ENCODE measurements around the gene ATP5IF1. TPM values are rescaled to one million over a fixed set of nuclear protein-coding genes. Genes with fewer than 3 reads are reported as not detected.
A peak's percentile ranks its signal among the peaks of the same experiment; 100 is the strongest.

Gene ATP5IF1
- polyA plus RNA-seq (ENCODE audit: insufficient read length in 4 of 4): 100 to 1,000 TPM; 273 to 349 (median 281) TPM

DNA sequence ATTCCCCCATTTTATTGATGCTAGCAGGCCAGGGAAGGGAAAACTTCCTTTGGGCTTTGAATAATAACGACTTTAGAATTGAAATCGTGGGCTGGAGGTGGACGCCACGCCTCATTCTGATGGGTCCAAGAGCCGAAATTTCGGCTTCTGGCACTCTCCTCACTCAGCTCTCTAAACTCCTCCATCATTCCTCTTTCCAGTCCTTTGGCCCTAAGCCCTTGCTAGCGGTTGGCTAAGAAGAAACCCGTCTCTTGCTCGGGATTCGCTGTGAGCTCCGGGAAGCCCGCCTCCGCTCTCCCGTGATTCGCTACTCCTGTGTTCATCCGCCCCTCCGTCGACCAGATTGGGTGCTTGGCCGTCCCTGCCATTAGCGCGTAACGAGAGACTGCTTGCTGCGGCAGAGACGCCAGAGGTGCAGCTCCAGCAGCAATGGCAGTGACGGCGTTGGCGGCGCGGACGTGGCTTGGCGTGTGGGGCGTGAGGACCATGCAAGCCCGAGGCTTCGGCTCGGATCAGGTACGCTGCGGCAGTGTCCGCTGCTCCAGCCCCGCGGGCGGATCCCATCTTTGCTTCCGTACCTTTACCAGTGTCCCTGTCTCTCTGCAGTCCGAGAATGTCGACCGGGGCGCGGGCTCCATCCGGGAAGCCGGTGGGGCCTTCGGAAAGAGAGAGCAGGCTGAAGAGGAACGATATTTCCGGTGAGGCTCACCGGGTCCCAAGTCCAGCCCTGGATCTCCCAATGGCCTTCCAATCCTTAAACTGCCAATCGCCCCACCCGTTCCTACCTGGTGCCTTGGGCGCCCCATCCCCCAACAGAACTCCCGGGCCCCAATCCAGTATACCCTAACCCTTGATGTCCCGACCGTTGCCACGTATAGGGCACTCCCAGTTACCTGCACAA lies at the start of gene ATP5IF1:
Gene ATP5IF1 (plus strand): TSS at position 370 of the 901 bp plus-strand sequence. CDS start 60 bp downstream, at position 430.
- DNase-seq (ENCODE audit: low read depth in 4 of 4, low spot score in 3 of 4): peak; percentile 88 to 96 (median 96)

GRCh38 chr1:28190337-28190979 lies 45.5 kb upstream of the ATP5IF1 start:
- DNase-seq (ENCODE audit: low read depth in 4 of 4, low spot score in 3 of 4): no peak

DNA sequence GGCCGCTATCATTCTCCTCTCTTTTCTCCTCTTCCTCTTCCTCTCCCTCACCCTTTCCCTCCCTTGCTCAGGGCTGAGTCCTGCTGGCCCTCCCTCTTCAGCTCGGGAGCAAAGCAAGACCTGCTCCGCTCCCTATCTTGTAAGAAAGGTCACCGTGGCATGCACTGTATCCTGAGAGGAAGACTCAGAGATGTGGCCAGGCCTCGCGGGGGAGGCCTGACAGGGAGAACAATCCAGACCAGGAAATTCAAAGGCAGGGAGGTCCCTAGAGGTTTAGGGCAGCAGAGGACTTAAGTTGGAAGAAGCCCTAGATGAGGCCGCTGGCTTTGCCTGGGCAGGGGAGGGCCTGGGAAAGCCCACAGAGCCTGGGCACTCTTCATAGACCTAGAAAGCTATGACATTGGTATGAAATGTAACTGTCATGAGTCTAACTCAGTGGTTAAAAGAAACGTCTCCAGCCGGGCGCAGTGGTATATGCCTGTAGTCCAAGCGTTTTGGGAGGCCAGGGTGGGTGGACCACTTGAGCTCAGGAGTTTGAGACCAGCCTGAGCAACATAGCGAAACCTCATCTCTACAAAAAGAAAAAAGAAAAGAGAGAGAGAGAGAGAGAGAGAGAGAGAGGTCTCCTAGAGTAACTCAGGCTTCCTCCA lies 44.8 kb upstream of the ATP5IF1 start:
- no peak for DNase-seq (ENCODE audit: low read depth in 4 of 4, low spot score in 3 of 4)

GRCh38 chr1:28193701-28194161 lies 42.2 kb upstream of the ATP5IF1 start:
- DNase-seq (ENCODE audit: low read depth in 4 of 4, low spot score in 3 of 4): no peak

DNA sequence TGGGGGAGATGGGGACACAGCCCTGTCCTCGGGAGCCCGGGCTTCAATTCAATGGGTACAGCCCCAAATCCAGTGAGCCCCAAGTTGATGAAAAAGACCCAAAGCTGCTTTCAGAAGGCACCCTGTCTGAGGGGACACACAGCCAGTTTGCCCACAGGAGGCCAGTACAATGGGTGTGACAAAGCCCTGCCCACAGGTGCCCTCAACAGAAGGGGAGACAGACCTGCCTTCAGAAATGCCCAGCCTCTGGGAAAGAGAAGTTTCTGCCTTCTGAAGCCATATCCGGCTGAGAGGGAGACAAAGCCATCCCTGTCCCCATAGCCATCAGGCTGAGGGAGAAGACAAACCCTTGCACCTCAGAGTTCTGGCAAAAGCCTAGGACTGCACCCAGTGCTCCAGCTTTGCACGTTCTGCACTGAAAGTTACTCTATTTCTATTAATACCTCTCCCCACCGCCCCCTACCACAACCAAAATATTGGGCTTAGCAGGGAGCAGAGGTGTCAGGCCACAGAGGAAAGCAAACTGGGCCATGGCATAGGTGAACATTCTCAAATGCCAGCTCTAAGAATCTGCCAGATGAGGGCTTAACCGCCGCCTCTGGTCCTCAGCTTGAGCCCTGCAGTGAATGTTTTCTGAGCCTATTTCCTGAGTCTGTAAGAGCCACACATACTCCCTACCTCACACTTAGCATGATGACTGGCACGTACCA lies 41.4 kb upstream of the ATP5IF1 start:
- no peak for DNase-seq (ENCODE audit: low read depth in 4 of 4, low spot score in 3 of 4)

GRCh38 chr1:28195780-28196179 lies 40.1 kb upstream of the ATP5IF1 start:
- DNase-seq (ENCODE audit: low read depth in 4 of 4, low spot score in 3 of 4): no peak

GRCh38 chr1:28196330-28196729 lies 39.6 kb upstream of the ATP5IF1 start:
- no peak for DNase-seq (ENCODE audit: low read depth in 4 of 4, low spot score in 3 of 4)

DNA sequence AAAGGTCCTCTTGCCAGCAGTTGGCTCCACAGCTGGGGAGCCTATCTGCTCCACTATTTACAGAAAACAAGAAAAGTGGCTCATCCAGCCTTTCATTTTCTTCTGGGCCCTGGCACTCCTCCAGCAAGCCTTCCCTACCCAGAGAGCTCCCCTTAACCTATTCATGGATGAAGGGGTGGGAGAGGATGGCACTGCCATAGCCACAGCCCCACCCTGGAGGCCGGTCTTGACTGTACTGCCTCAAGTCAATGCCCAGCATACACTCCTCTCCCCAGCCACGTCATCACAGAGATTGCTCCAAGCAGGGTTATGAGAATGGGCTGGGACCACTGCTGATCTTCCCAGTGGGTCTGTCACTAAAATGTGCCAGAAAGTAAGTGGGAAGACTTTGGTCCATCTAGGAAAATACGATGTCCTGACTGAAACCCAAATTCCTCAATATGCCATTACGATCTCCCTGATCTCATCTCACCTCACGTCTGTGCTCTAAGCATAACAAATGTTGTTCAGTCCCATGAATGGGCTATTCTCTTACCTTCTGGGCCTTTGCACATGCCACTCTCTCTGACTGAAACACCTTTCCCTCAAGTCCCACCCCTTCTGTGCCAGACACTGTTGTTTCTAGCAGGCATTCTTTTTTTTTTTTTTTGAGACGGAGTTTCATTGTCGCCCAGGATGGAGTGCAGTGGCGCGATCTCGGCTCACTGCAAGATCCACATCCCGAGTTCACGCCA lies 38.1 kb upstream of the ATP5IF1 start:
- DNase-seq (ENCODE audit: low read depth in 4 of 4, low spot score in 3 of 4): no peak

DNA sequence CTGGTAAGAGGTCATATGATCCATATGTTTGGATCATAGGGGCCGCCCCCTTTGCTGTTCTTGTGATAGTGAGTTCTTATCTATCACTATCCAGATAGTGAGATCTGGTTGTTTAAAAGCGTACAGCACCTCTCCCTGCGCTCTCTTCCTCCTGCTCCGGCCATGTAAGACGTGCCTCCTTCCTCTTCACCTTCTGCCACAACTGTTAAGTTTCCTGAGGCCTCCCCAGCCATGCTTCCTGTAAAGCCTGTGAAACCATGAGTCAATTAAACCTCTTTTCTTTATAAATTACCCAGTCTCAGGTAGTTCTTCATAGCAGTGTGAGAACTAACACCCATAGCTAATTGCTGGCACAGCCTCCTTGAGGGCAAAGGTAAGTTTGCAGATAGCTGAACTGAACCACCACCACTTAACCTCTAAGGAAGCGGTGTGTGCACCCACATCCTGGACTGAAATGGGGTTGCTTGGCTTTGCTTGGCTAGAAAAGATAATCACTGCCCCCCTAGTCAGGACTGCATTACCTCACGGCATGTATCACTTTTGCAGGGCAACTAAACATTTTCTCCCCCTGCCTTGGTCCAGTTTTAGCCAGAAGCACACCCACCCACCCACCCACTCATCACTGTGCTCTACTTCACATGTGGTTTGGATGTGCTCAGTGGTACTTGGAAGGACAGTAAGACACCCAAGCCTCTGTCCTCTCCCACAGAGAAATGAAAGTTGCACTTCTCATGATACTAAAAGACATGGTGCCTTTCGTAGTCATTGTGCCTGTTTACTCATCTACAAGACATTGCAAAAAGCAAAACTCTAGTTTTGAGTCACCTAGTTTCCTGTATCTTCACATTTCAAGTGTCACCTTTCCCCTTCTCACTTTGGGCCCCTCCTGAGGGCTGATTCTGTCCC lies 36.3 kb upstream of the ATP5IF1 start:
- DNase-seq (ENCODE audit: low read depth in 4 of 4, low spot score in 3 of 4): no peak

- DNase-seq (ENCODE audit: low read depth in 4 of 4, low spot score in 3 of 4): no peak
Observed at GRCh38 chr1:28200234-28200873, 35.6 kb upstream of the ATP5IF1 start.

DNA sequence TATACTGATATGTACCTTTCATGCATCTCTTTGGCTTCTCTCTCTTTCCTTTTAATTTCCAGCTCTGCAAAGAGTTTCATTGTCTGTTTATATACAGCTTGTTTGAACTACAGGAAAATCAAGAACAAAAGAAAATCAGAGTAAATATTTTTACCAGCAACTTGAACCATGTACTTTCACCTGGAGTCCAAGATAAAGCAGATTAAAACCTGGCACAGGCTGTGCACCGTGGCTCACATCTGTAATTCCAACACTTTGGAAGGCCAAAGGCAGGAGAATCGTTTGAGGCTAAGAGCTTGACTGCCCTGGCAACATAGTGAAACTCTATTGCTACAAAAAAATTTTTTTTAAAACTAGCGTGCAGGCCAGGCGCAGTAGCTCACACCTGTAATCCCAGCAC lies 30.7 kb upstream of the ATP5IF1 start:
- DNase-seq (ENCODE audit: low read depth in 4 of 4, low spot score in 3 of 4): no peak

- DNase-seq (ENCODE audit: low read depth in 4 of 4, low spot score in 3 of 4): peak in 2 of 4 donors; percentile 26 to 33
Observed at GRCh38 chr1:28208818-28209441, 27.0 kb upstream of the ATP5IF1 start.

- DNase-seq (ENCODE audit: low read depth in 4 of 4, low spot score in 3 of 4): no peak
Observed at GRCh38 chr1:28209700-28210099, 26.2 kb upstream of the ATP5IF1 start.

- DNase-seq (ENCODE audit: low read depth in 4 of 4, low spot score in 3 of 4): no peak
Observed at GRCh38 chr1:28213315-28213714, 22.6 kb upstream of the ATP5IF1 start.

DNA sequence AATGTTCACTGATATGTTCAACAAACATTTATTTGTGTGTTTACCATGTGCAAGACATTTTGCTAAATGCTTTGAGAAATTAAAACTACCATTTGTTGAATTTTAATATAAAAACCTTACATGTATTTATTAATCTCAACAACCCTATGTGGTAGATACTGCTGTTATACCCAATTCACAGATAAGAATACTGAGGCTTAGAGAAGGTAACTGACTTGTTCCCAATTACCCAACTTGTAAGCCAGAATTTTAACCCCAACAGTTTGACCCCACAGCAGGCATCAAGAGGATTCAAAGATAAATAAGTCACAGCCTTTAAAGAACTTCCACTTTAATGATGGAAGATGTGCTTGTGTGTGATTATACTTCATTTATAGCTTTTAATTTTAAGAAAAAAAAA lies 6.8 kb upstream of the ATP5IF1 start:
- DNase-seq (ENCODE audit: low read depth in 4 of 4, low spot score in 3 of 4): no peak

- no peak for DNase-seq (ENCODE audit: low read depth in 4 of 4, low spot score in 3 of 4)
Observed at GRCh38 chr1:28229996-28230395, 5.9 kb upstream of the ATP5IF1 start.

- peak in 3 of 4 donors; percentile 83 to 92 (median 85) for DNase-seq (ENCODE audit: low read depth in 4 of 4, low spot score in 3 of 4)
Observed at GRCh38 chr1:28232558-28233263, 3.2 kb upstream of the ATP5IF1 start, which contains the start of gene DNAJC8. Gene DNAJC8 (minus strand): TSS chr1:28233029. CDS start chr1:28232998, 31 bp downstream.
